Gastroesophageal sphincter (tissue), 4 donors: ENCODE results near the gene SIX3. TPM values are rescaled to one million over a fixed set of nuclear protein-coding genes. Genes with fewer than 3 reads are reported as not detected.

ENCODE experiments used
- ATAC-seq: fragments of 150-250 bp; one replicate; pipeline ENCODE4 v1.9.1; 2016; ENCODE audit warnings: mild to moderate bottlenecking, moderate library complexity
- H3K27ac ChIP-seq, 4 donors: fragments of 200-600 bp; sonication (generic) in 3 of 4; 1 replicate in 3 of 4; 2 replicates in 1 of 4; pipeline ENCODE4 v1.5.1; 2016 to 2019
- H3K27me3 ChIP-seq: fragments of 200-600 bp; sonication (generic); one replicate; pipeline ENCODE4 v1.5.1; 2019
- H3K36me3 ChIP-seq, 2 donors: fragments of 200-600 bp; sonication (generic); one replicate each; pipeline ENCODE4 v1.5.1; 2019; ENCODE audit warnings: control low read depth in 1 of 2
- H3K4me1 ChIP-seq, 3 donors: fragments of 200-600 bp; sonication (generic); 1 replicate in 2 of 3; 2 replicates in 1 of 3; pipeline ENCODE4 v1.5.1; 2016 to 2019; ENCODE audit warnings: control low read depth in 2 of 3
- H3K4me3 ChIP-seq, 2 donors: fragments of 200-600 bp; sonication (generic); one replicate each; pipeline ENCODE4 v1.5.1; 2019; ENCODE audit warnings: mild to moderate bottlenecking in 1 of 2, moderate library complexity in 1 of 2
- H3K9me3 ChIP-seq, 3 donors: fragments of 200-600 bp; sonication (generic); one replicate each; pipeline ENCODE4 v1.5.1; 2017 to 2019; ENCODE audit warnings: control low read depth in 2 of 3
- CTCF ChIP-seq, 4 experiments: fragments of 200-600 bp in 2 of 4; fragments of 450-650 bp in 2 of 4; sonication (generic) in 1 of 4; IDR thresholded peaks; one replicate each; pipeline ENCODE4 v1.5.1; 2017 to 2019; ENCODE audit warnings: antibody characterized with exemption in 4 of 4, mild to moderate bottlenecking in 2 of 4, moderate library complexity in 2 of 4
- EP300 ChIP-seq: sonication (generic); formaldehyde crosslinking; IDR thresholded peaks from one replicate; pipeline ENCODE4 v1.6.1; 2017; ENCODE audit warnings: antibody characterized with exemption, mild to moderate bottlenecking
- POLR2A ChIP-seq, 2 donors: fragments of 450-650 bp; IDR thresholded peaks; one replicate each; pipeline ENCODE4 v1.6.1; 2017; ENCODE audit warnings: antibody characterized with exemption in 2 of 2, mild to moderate bottlenecking in 2 of 2, moderate library complexity in 1 of 2
- POLR2AphosphoS5 ChIP-seq: sonication (generic); formaldehyde crosslinking; IDR thresholded peaks from one replicate; pipeline ENCODE4 v1.6.1; 2017; ENCODE audit warnings: antibody characterized with exemption
- WGBS, 2 donors: methylation state at CpG; one replicate each; pipeline ENCODE4 v1.1.5; 2018; ENCODE audit warnings: low coverage in 1 of 2; 5-methylcytosine and 5-hydroxymethylcytosine counted together
- total RNA-seq, 4 donors: library from RNA; depleted of rRNA; stranded (reverse); fragments of >200 nt; gene quantifications; one replicate each; pipeline ENCODE4 v1.1.0, GENCODE V29; 2016

SIX3 gene
- total RNA-seq, 4 donors from 2014 or later: 0.15 TPM; not detected in 3

DNA sequence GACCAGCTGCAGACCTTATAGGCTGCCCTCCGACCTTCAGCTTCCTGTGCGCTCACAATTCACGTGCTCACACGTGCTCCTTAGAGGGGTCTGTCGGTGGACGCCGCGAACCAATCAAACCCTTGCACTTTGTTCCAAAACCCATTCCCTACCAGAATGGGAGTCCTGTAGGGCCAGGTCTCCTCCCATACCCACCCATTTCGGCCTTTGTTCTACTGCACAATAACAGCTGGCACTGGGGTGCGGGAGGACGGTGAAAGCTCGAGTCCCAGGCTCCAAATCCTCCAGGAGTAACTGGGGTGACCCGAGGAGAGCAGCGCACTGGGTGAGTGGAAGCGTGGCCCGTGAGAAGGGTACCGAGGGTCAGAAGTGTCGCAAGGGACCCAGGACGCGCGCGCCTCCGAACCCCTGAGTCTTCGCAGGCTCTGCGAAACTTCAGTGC lies 13.0 kb downstream of the SIX3 start:
- Histone ChIP-seq H3K36me3 (no peaks in the 10 kb centered on the region), H3K9me3 (no peaks in the 10 kb centered on the region), H3K27ac (no peak overlapping the region), H3K4me3 (no peak overlapping the region), H3K4me1 (peaks cover 0 to 42% (median 27%) of the 10 kb centered on the region in 3 donors), H3K27me3 (peaks cover 98% of the 10 kb centered on the region)
- ATAC-seq: no peak
- WGBS, 2 donors: 10 to 11% methylated on average over 5 to 8 of the region's 25 CpGs
- TF ChIP-seq POLR2A (IDR thresholded peaks at IDR 0.05) (no peak), POLR2AphosphoS5 (no peak), EP300 (no peak)

GRCh38 chr2:44954889-44955592 lies 13.5 kb downstream of the SIX3 start:
- ATAC-seq: no peak
- TF ChIP-seq POLR2AphosphoS5 (no peak), EP300 (no peak), POLR2A (IDR thresholded peaks at IDR 0.05) (no peak), CTCF (IDR thresholded peaks at IDR 0.05) (no peak)
- peak overlapping the region in 1 of 2 donors; percentile 31 for H3K4me3 ChIP-seq
- 0 to 12% methylated on average over 6 to 7 of the region's 44 CpGs for WGBS, 2 donors
- no peaks in the 10 kb centered on the region for H3K36me3 ChIP-seq
- H3K27ac ChIP-seq: no peak overlapping the region
- H3K9me3 ChIP-seq: no peaks in the 10 kb centered on the region
- H3K27me3 ChIP-seq: peaks cover 98% of the 10 kb centered on the region
- peaks cover 0 to 38% (median 23%) of the 10 kb centered on the region in 3 donors for H3K4me1 ChIP-seq

DNA sequence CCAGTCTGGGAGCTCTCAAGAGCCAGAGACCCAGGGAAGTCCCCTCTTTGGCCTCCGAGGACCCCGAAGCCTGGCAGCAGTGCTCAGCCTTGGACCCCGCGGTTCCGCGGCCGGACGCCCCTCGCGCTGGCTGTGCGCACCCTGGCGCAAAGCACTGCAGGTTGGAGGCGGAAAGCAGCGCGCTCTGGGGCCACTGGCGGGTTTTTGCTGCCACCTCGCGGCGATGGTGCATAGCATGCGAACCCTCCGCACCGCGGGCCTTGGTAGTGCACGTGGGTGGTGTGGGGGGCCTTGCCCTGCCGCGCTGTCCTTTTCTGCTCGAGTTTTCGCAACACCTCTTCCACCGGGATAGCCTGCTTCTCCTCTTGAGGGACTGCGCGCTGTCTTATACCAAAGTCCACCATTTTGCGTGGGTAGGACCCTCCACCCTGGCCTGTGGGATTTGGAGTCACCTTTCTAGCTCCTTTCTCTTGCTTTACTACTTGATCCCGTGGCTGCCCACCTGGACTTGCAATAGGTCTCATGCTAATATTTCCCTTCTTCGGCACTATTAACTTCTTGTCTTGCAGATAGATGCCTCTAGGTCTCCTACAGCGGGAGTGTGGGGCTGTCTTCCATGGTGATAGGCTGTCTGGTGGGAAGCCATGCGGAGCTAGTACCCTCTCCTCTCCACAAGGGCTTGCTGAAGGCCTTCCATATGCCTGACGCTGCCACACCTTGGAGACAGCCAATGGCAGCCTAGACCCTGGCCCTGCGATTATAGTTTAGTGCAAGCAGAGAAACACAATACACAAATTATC lies 14.3 kb downstream of the SIX3 start:
- Histone ChIP-seq H3K36me3 (no peaks in the 10 kb centered on the region), H3K4me1 (peaks cover 0 to 38% (median 23%) of the 10 kb centered on the region in 3 donors), H3K27ac (no peak overlapping the region), H3K27me3 (peaks cover 98% of the 10 kb centered on the region), H3K4me3 (peak overlapping the region in 1 of 2 donors; percentile 31), H3K9me3 (no peaks in the 10 kb centered on the region)
- ATAC-seq: peak; percentile 40
- WGBS, 2 donors: 9 to 17% methylated on average over 8 to 36 of the region's 38 CpGs
- no peak for TF ChIP-seq POLR2AphosphoS5
- TF ChIP-seq POLR2A (IDR thresholded peaks at IDR 0.05): no peak
- TF ChIP-seq EP300: no peak
- TF ChIP-seq CTCF (IDR thresholded peaks at IDR 0.05): peak in 3 of 4 experiments; percentile 77 to 96 (median 78)

DNA sequence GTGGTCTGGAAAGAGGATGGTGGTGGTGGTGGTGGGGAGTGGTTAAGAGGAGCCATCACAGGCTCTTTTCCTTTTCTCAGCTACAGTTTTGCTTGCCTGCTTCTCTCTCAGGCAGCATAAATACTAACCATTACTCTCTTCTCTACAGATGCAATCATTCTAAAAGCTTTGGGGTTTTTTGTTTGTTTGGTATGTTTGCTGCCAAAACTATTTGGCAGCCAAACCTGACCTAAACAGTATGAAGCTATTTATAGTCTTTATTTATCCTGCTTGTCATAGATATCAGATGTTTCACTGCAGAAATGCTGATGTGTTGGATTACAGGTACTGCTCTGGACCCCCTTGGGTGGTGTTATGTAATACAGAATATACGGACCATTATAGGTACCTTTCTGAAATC lies 15.3 kb downstream of the SIX3 start:
- peaks cover 98% of the 10 kb centered on the region for H3K27me3 ChIP-seq
- ATAC-seq: no peak
- TF ChIP-seq POLR2A (IDR thresholded peaks at IDR 0.05) (no peak), POLR2AphosphoS5 (no peak), CTCF (IDR thresholded peaks at IDR 0.05) (no peak), EP300 (no peak)
- WGBS, 2 donors: 31% methylated on average over 1 of the region's 1 CpG; no CpG with 5 or more reads in 1 of the 2 donors
- H3K36me3 ChIP-seq: no peaks in the 10 kb centered on the region
- H3K4me1 ChIP-seq: peaks cover 0 to 35% (median 21%) of the 10 kb centered on the region in 3 donors
- no peak overlapping the region for H3K4me3 ChIP-seq
- no peaks in the 10 kb centered on the region for H3K9me3 ChIP-seq
- no peak overlapping the region for H3K27ac ChIP-seq

DNA sequence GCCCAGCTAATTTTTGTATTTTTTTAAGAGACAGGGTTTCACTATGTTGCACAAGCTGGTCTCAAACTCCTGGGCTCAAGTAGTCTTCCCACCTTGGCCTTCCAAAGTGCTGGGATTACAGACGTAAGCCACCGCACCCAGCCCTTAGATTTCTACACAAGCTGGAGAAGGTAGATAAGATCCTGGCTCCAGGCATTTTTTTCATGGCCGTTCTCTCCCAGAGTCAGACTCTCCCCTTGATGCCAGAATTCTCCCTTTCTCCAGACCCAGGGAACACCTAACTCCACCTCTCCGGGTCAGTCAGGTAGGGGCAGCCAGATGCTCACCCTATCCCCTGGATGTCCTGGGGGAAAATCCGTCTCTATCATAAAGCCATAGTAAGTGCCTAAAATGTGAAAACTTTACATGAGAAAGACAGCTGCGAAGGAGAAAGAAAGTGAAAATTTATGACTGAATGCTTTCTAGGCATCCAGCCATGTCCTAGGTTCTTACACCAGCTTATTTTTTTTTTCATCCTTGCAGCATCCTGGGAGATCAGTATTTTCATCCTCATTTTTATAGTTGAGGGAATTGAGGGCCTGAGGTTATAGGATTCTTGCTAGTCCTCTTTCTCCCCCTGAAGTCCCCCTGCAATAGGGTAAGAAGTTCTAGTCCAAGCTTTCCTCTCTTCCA lies 16.3 kb downstream of the SIX3 start:
- no peaks in the 10 kb centered on the region for H3K9me3 ChIP-seq
- TF ChIP-seq CTCF (IDR thresholded peaks at IDR 0.05) (no peak), EP300 (no peak), POLR2AphosphoS5 (no peak), POLR2A (IDR thresholded peaks at IDR 0.05) (no peak)

More for the DNA sequence above, 16.3 kb downstream of the SIX3 start:
- ATAC-seq: no peak
- H3K36me3 ChIP-seq: no peaks in the 10 kb centered on the region
- H3K4me1 ChIP-seq: peaks cover 0 to 25% (median 12%) of the 10 kb centered on the region in 3 donors
- WGBS, 2 donors: 57 to 76% methylated on average over 4 to 6 of the region's 6 CpGs
- H3K27ac ChIP-seq: no peak overlapping the region
- no peak overlapping the region for H3K4me3 ChIP-seq
- H3K27me3 ChIP-seq: peaks cover 97% of the 10 kb centered on the region
